HG03139 (cell line): ENCODE data around the gene CACNB2.
A peak's percentile ranks its signal among the peaks of the same experiment; 100 is the strongest.

ENCODE experiments used
- ATAC-seq: cut with Tn5 transposase; IDR thresholded peaks from one replicate; pipeline ENCODE4 v1.9.1; 2021; ENCODE audit not compliant: unreplicated experiment

The CACNB2 gene

GRCh38 chr10:18381679-18382078 lies 241.5 kb downstream of the CACNB2 start:
- ATAC-seq, result no peak

GRCh38 chr10:18397906-18398305 lies 257.7 kb downstream of the CACNB2 start:
- no peak for ATAC-seq

- ATAC-seq, result peak; percentile 64
These were observed 258.9 kb downstream of the CACNB2 start for GRCh38 chr10:18399158-18399557.

- peak; percentile 46 for ATAC-seq
These were observed 260.1 kb downstream of the CACNB2 start for GRCh38 chr10:18400201-18400905.

- ATAC-seq, result no peak
These were observed 260.7 kb downstream of the CACNB2 start for GRCh38 chr10:18400906-18401245.

DNA sequence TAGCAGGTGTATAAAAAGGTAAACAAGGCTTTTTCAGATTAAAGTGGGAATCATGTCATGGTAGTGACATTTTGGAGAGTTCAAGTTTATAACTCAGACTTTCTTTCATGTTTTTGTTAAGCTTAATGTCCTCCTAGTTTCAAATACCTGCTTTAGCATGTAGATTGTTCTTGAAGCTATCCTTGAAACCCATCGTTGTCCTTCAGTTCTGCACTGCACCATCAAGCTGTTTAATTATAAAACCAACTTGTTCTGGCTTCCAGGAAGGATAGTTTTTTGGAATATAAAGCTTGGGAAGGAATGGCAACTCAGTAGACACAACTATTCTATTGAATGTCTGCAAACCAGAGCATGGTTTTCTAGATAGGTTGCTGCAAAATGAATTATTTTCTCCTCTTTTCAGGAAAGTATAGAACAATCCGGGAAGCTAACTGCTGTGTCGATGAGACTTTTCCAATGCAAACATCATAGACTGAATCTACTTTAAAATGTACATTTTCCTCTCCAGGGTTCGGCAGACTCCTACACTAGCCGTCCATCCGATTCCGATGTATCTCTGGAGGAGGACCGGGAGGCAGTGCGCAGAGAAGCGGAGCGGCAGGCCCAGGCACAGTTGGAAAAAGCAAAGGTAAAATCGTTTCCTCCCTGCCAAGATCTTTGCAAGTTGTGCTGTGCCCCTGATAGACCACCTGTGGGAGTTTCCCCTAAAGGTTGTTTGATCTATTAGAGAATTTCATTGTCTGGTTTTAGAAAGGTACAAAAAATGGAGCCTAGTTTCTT lies 261.4 kb downstream of the CACNB2 start:
- ATAC-seq, result no peak

- ATAC-seq, result no peak
These were observed 262.6 kb downstream of the CACNB2 start for GRCh38 chr10:18402853-18403252.

DNA sequence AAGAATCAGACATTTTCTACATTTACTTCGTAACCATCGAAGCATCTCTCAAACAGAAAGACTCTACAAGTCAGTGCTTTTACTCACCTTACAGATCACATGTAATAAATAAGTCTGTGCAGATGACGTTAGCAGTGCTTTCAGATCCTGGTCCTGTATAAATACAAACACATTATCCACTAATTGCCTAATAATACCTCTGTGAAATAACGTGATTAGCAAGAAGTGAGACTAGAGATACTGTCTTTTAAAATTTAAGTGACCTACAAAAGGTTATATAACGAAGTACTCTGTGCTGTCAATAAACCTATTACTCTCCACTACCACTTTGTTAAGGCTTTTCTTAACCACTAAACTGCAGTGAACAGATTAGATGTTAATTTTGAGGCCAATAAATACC lies 264.3 kb downstream of the CACNB2 start:
- no peak for ATAC-seq

- ATAC-seq, result no peak
These were observed 265.9 kb downstream of the CACNB2 start for GRCh38 chr10:18406136-18406535.

DNA sequence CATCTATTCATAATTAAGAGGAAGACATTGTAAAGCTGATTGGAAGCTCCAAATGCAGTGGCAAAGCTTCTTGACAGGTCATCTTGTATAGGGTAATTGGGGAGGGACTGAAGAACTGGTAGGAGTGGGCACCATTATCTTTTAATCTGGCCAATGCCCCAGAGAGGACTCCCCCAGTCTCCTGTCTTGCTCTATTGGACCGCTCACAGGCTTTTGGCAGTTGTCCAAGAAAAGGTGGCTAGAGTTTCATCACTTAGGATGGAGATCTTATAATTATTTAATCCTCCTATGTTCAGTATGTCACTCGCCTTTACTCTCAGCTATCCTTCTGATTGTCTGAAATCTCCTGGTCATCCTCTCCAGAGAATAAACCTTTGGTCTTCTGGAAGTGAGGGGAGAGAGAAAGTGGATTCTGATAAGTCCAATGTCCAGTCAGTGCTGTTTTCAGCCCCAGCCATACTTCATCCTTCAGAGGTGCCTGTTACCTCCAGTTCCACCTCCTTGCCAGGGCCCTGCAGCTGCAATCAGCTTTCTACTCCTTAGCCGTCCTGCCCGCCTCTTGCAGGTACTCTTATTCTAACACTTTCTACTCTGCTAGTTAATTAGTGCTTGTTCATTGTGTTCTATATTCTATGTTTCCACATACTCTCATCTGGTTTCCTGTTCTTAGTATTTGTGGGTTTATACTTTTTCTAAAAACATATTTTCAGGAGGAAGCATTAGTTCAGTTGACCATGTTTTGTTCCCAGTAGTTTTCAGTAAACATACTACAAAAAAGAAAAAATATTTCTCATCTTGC lies 269.6 kb downstream of the CACNB2 start:
- ATAC-seq, result no peak

GRCh38 chr10:18414061-18414460 lies 273.8 kb downstream of the CACNB2 start:
- ATAC-seq, result no peak

DNA sequence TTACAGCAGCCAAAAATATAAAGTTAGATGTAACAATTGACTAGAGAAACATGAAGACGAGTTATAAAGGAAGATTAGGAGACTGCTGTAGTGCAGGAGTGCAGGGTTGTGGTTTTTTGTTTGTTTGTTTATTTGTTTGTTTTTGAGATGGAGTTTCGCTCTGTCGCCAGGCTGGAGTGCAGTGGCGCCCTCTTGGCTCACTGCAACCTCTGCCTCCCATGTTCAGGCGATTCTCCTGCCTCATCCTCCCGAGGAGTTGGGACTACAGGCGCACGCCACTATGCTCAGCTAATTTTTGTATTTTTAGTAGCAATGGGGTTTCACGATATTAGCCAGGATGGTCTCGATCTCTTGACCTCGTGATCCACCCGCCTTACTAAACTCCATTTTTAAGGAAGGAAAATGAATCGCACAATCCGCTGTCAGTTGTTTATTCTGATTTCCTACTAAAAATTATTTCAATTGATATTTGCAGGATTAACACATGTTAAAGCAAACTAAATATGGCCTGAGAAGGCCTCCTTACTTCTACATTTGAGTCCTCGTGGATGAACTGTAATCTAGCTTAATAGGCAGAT lies 277.8 kb downstream of the CACNB2 start:
- ATAC-seq, result no peak

DNA sequence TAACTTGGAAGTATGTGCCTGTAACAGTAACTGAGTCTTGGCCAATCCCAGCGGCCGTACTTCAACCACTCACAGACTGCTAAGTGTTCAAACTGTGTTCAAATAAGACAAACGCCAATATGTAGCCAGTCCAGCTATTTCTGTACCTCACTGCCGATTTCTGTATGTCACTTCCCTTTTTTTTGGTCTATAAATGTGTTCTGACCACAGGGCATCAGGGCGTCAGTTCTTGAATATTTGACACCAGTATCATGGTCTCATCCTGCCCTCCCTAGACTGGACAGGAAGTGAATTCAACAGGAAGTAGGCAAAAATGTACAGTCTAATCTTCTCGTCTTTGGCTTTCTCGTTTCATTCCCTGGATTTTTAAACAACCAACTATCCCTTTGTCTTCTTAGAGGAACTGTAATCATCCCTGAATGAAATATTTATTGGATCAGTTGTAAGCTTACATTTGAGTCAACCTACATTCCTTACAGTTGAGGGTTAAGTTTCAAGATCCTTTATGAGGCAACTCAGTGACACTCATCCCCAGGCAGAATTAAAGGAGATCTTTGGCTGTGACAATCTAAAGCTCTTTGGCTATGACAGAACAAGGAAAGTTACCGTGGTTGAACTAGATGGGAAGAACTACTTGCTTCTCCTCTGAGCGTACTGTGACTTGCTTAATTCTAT lies 278.5 kb downstream of the CACNB2 start:
- peak; percentile 55 for ATAC-seq

DNA sequence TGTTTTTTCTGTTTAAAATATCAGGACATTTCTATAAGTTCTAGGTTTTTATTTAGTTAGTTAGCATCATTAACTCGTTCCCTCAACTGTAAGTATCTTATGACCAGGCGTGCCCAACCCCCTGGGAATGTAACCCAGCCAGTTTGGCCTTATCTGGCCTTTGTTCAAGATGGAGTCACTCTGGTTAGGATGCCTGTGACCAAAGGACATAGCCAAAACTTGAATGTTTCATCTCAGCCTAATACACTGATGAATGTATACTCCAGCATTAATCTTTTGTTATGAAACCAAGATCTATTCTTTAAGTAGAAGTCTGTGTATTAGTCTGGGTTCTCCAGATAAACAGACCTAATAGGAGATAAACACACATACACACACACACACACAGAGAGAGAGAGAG lies 279.7 kb downstream of the CACNB2 start:
- no peak for ATAC-seq

DNA sequence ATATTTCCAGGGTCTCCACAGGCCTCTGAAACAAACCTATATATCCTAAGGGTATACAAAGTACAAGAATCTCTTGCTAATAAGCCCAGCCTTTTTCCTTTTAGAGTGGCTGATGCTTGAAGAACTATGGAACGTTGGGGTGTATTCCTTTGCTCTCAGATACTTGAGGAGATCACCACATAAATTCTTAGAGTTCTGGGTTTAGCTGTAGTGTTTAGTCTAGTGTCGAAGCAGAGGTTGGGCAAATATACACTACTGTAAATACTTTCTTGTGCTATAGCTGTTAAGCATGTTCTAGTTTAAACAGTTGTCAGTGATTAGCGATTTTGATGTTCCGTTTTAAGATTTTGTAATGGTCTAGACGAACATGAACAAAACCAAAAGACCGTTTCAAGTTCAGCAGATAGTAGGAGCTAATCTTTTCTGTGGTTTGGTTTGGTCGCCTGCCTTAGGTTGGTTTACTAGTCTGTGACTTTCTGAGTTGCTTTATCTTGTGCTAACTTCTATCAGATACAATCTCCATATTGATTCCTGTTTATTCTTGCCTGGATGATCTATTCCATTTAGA lies 281.6 kb downstream of the CACNB2 start:
- no peak for ATAC-seq

GRCh38 chr10:18423058-18423637 lies 282.9 kb downstream of the CACNB2 start:
- no peak for ATAC-seq

DNA sequence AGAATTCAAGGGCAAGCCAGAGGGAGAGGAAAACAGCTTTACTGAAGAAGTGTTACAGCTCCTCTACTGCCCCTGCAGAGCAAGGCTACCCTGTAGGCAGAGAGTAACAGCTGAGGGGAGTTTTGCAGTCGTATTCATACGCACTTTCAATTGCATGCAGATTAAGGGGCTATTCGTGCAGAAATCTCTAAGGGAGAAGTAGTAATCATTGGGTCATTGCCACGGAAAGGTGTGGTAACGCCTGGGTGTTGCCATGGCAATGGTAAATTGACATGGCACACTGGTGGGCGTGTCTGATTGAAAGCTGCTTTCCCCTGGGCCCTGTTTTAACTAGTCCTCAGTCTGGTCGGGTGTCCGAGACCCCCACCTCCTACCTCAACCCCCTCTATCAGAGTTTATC lies 284.0 kb downstream of the CACNB2 start:
- ATAC-seq, result no peak

DNA sequence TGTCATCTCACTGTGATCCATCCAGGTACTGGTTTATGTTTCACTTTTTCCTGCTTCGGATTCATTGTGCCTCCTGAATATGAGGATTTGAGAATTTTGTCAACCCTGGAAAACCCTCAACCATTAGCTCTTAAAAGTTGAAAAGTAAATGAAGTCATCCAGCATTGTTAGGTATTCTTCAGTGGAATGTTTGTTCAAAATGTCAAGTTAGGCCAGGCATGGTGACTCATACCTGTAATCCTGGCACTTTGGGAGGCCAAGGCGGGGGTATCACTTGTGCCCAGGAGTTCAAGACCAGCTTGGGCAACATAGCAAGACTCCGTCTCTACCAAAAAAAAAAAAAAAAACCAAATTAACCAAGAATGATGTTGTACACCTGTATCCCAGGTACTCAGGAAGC lies 289.1 kb downstream of the CACNB2 start:
- no peak for ATAC-seq

GRCh38 chr10:18436902-18437301 lies 296.7 kb downstream of the CACNB2 start:
- no peak for ATAC-seq

- ATAC-seq, result no peak
These were observed 297.3 kb downstream of the CACNB2 start for GRCh38 chr10:18437486-18437885.
